Pancreas (tissue), 10 donors: ENCODE results near the gene RNF208. TPM values are rescaled to one million over a fixed set of nuclear protein-coding genes. Genes with fewer than 3 reads are reported as not detected.
A peak's percentile ranks its signal among the peaks of the same experiment; 100 is the strongest.

Source experiments
- ATAC-seq, 4 donors: fragments of 200-7000 bp; cut with Tn5 transposase; one replicate each; pipeline versions ENCODE4 v1.8.0 to v1.9.1; 2020; ENCODE audit warnings: mild to moderate bottlenecking in 4 of 4, moderate library complexity in 4 of 4
- DNase-seq, 6 donors: peaks; one replicate each; pipeline ENCODE4 v3.0.0-alpha.2; 2020
- FAIRE-seq: peaks from 2 replicates; lab custom pipeline; 2012; peaks lifted over from hg19 to GRCh38; lab: Jason Lieb, UNC
- H3K27ac ChIP-seq, 4 donors: fragments of 200-600 bp; sonication (generic); 1 replicate in 3 of 4; 2 replicates in 1 of 4; pipeline versions ENCODE4 v1.5.0 to v1.8.0; 2020
- H3K27me3 ChIP-seq, 4 donors: fragments of 200-600 bp; one replicate each; pipeline ENCODE4 v1.8.0; 2021
- H3K36me3 ChIP-seq, 3 donors: fragments of 200-600 bp; sonication (generic) in 1 of 3; one replicate each; pipeline versions ENCODE4 v1.5.0 to v1.8.0; 2020 to 2021
- H3K4me1 ChIP-seq, 3 donors: fragments of 200-600 bp; one replicate each; pipeline ENCODE4 v1.8.0; 2021
- H3K4me3 ChIP-seq, 4 donors: fragments of 200-600 bp; sonication (generic) in 2 of 4; one replicate each; pipeline versions ENCODE4 v1.5.0 to v1.8.0; 2020 to 2021
- H3K9me3 ChIP-seq, 4 donors: fragments of 200-600 bp; one replicate each; pipeline ENCODE4 v1.8.0; 2021
- WGBS, 2 donors: extraction: QIAGEN DNeasy Blood & Tissue Kit; methylation state at CpG; one replicate each; pipeline ENCODE4 v1.1.7; 2013; 5-methylcytosine and 5-hydroxymethylcytosine counted together
- intact Hi-C, 3 donors: fragments of 100-400 bp; cut with DNase I; formaldehyde crosslinking; loops; one replicate each; pipeline versions ENCODE4 v1.11.1 to v1.14.2; 2022
- polyA plus RNA-seq, 2 donors: library from polyadenylated mRNA; stranded (reverse); fragments of 200-250 nt; gene quantifications; one replicate each; pipeline ENCODE4 v1.2.3, GENCODE V29; 2013
- total RNA-seq, 6 donors: library from RNA; stranded (reverse); fragmentation: NEBNext Ultra II Directional in 4 of 6; extraction: Animal tissue kit (Norgen Biotek cat#: 25700) in 4 of 6; gene quantifications; one replicate each; pipeline versions ENCODE4 v1.2.1 to v1.2.4, GENCODE V29; 2021 to 2023
- TF ChIP-seq, protein P1 (sequence below), 4 donors: fragments of 200-600 bp; sonication (generic) in 3 of 4; IDR thresholded peaks; one replicate each; pipeline versions ENCODE4 v1.5.0 to v1.8.0; 2021; ENCODE audit warnings: antibody characterized with exemption in 4 of 4
- donor health status: healthy with polysubstance abuse.
- donor health status: DM: no; HTN: no; CAD: no; lungs with moderate emphysema.
- donor health status: DM: no; HTN: no; CAD: no.
- donor health status: control.
- donor health status: control.
- donor health status: Bipolar disorder and iron deficiency.
- donor health status: DM: yes; HTN: yes; CAD: no.
- donor health status: DM: no; HTN: no; CAD: no.
- donor health status: DM: no; HTN: no; CAD: no.
- donor health status: DM: yes; HTN: yes; CAD: no.

The RNF208 gene
- total and polyA plus RNA-seq, 8 donors, result 3.3 to 20.7 (median 3.4) TPM

DNA sequence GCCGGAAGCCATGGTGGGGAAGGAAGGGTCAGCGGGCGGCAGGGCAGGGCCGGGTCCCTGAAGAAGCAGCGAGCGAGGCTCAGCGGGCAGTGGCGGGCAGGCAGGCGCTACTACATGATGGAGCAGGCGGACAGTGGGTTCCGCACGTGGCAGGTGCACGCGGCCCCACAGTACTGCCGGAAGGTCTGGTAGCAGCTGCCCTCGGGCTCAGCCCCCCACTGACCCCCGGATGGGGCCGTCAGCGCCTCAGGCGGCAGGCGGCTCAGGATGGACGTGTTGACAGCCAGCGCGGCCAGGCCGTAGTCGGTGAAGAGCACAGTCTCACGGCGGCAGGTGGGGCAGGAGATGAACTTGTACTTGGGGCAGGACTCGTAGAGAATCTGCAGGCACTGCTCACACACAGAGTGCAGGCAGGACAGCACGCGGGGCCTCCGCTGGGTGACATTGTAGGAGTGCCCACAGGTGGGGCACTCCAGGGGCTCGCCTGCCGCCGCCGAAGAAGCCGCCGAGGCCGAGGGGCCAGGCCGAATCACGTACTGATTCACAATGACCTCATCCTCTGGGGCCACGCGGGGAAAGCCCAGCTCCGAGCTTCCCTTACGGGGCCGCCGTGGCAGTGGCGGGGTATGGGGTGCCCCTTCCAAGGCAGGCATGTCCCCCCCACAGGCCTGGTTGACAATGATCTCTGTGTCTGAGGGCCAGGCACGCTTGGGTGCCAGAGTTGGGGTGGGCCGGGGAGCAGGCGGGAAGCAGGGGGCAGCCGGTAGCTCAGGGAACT is 1.5 kb downstream of the RNF208 start:
- no peak overlapping the region for H3K27ac ChIP-seq
- H3K4me1 ChIP-seq, result peaks cover 6 to 12% (median 7%) of the 10 kb centered on the region in 3 donors
- TF ChIP-seq, protein P1, sequence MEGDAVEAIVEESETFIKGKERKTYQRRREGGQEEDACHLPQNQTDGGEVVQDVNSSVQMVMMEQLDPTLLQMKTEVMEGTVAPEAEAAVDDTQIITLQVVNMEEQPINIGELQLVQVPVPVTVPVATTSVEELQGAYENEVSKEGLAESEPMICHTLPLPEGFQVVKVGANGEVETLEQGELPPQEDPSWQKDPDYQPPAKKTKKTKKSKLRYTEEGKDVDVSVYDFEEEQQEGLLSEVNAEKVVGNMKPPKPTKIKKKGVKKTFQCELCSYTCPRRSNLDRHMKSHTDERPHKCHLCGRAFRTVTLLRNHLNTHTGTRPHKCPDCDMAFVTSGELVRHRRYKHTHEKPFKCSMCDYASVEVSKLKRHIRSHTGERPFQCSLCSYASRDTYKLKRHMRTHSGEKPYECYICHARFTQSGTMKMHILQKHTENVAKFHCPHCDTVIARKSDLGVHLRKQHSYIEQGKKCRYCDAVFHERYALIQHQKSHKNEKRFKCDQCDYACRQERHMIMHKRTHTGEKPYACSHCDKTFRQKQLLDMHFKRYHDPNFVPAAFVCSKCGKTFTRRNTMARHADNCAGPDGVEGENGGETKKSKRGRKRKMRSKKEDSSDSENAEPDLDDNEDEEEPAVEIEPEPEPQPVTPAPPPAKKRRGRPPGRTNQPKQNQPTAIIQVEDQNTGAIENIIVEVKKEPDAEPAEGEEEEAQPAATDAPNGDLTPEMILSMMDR (IDR thresholded peaks at IDR 0.05), result no peak
- WGBS, 2 donors, result 93% methylated on average over 51 to 52 of the region's 52 CpGs
- intact Hi-C loops, result no loop called here
- no peaks in the 10 kb centered on the region for H3K27me3 ChIP-seq
- FAIRE-seq, result no peak
- no peak for ATAC-seq
- no peaks in the 10 kb centered on the region for H3K36me3 ChIP-seq
- H3K4me3 ChIP-seq, result no peak overlapping the region
- H3K9me3 ChIP-seq, result no peaks in the 10 kb centered on the region
- peak in 1 of 6 donors; percentile 54 for DNase-seq

DNA sequence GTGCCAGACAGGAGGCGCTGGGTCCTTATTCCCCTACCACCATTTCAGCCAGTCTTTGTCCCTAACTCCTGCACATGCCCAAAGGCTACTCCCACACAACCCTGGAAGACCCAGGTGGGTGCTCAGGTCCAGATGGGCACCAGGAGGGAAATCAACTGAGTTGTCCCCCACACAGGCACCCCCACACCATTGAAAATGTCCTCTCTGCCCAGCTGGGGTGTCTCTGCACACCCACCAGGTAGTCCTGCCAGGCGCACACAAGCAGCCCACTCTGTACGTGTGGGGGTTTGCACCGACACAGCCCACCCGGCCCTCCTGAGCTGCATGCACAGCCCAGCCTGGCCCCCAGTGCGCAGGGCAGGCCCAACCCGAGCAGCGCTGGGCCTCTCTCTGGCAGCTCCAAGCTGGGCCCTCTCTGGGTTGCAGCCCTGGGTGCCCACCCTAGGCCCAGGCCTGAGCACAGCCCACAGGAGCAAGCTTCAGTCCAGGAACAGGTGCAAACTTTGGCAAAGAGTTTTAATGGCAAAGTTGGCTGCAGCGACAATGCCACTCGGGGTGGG is 2.2 kb downstream of the RNF208 start:
- Histone ChIP-seq H3K4me1 (peaks cover 6 to 12% (median 7%) of the 10 kb centered on the region in 3 donors), H3K4me3 (no peak overlapping the region), H3K9me3 (no peaks in the 10 kb centered on the region), H3K27me3 (no peaks in the 10 kb centered on the region), H3K27ac (no peak overlapping the region), H3K36me3 (no peaks in the 10 kb centered on the region)
- WGBS, 2 donors, result 89 to 92% methylated on average over 10 of the region's 10 CpGs
- FAIRE-seq (no peak), ATAC-seq (no peak), DNase-seq (peak in 1 of 6 donors; percentile 49)
- intact Hi-C loops, result no loop called here
- TF ChIP-seq, protein P1 (IDR thresholded peaks at IDR 0.05), result no peak

DNA sequence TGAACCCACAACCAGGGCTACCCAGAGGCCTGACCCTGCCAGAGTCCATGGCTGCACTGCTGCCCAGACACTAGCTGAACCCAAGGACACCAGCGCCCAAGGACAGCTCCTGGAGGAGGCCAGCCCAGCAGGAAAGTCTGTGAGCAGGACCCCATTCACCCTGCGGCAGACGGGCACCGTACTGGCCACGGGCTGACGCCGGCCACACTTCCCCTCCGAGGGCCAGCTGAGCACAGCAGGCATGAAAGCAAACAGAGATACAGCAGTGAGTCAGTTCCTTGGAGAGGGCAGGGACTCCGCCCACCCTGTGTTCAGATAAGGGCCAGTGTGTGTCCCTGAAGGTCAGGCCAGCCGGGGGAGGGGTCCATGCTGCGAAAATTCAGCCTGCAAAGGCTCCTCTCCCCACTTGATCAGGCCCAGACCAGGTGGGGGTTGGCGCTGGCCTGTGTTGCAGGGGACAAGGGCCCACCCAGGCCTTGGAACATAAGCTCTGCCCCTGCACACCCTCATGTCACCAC is 3.2 kb downstream of the RNF208 start:
- Histone ChIP-seq H3K27me3 (no peaks in the 10 kb centered on the region), H3K4me3 (peak overlapping the region in 2 of 4 donors; percentile 46 to 50), H3K36me3 (no peaks in the 10 kb centered on the region), H3K4me1 (peaks cover 6 to 12% (median 7%) of the 10 kb centered on the region in 3 donors), H3K27ac (peak overlapping the region; percentile 70 to 76 (median 72)), H3K9me3 (no peaks in the 10 kb centered on the region)
- TF ChIP-seq, protein P1 (IDR thresholded peaks at IDR 0.05), result no peak
- WGBS, 2 donors, result 27% methylated on average over 12 of the region's 12 CpGs
- ATAC-seq (peak; percentile 54 to 66 (median 63)), FAIRE-seq (no peak), DNase-seq (peak in 4 of 6 donors; percentile 81 to 89 (median 88))
- intact Hi-C loops, result no loop called here

DNA sequence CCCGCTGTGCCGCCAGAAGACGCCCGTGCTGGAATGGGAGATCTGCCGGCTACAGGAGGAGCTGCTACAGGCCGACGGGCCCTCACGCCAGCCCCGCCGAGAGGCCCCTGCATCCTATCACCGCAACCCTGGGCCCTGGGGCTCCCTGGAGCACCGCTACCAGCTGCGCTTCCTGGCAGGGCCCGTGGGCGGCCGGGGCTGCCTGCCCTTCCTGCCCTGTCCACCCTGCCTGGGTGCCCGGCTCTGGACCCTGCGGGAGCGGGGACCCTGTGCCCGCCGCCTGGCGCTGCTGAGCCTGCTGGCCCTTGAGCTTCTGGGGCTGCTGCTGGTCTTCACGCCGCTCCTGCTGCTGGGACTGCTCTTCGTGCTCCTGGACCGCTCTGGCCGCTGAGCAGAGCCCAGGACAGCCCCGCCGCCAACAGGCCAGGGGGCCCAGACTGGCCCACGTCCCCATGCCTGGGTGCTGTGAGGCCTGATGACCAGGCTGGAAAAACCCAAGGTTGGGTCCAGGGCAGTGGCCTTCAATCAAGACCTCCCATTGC is 3.8 kb downstream of the RNF208 start:
- Histone ChIP-seq H3K36me3 (no peaks in the 10 kb centered on the region), H3K27me3 (no peaks in the 10 kb centered on the region), H3K4me3 (peak overlapping the region; percentile 7 to 50 (median 34)), H3K9me3 (no peaks in the 10 kb centered on the region), H3K4me1 (peaks cover 6 to 12% (median 7%) of the 10 kb centered on the region in 3 donors), H3K27ac (peak overlapping the region; percentile 70 to 76 (median 72))
- DNase-seq (peak in 1 of 6 donors; percentile 57), FAIRE-seq (no peak), ATAC-seq (peak in 1 of 4 donors; percentile 6)
- intact Hi-C loops, result no loop called here
- TF ChIP-seq, protein P1 (IDR thresholded peaks at IDR 0.05), result no peak
- WGBS, 2 donors, result 68 to 71% methylated on average over 18 to 30 of the region's 30 CpGs
